D341Med (cell line): ENCODE results near the gene CDK14.
A peak's percentile ranks its signal among the peaks of the same experiment; 100 is the strongest.

Experiments
- DNase-seq: peaks from one replicate; pipeline ENCODE4 v3.0.0; 2012; ENCODE audit warnings: low spot score

CDK14 gene

DNA sequence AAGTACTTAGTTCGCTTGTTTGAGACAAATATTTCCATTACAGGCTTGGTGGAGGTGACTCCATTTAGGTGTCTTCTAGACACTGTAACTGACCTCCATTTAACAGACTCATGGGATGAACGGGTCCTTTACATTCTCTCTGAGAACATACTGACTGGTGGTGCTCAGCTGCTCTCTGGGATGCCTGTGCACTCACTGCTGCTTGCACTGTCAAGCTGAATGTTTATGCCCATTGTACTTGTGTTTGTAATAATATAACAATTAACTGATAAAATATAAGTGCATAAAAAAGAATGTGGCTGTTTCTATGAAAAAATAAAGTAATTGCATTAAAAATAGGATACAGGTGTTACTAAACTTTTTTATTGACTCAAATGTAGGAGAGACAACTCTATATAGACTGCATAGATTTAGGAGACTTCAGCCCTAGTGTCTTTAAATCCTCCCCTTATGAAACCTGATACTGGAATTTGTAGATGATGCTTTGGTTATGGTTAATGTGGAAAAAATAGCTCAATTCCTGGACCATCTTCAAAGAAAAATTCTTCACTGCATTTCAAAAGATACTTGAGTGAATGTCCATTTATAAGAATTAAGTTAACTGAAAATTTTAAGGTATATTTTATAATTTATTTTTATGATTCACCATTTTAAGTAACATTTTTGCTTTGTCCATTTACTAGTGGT is 85.4 kb downstream of the CDK14 start:
- DNase-seq, result no peak

DNA sequence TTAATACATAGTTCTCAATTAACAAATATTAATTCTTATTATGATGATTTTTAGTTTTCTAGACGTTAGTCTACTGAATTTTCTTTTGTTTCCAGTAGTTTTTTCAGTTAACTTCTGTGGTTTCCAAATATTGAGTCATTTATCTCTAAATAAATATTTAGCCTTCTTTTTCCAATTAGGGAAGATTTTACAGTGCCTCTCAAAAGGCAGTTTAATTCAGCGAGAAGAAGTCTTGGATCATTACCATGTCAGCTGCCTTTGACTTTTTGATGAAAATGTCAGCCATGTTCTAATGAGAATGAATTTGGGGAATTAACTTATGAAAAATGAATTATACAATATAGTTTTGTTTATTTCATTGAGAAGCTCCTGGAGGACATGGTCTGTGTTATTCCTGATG is 90.0 kb downstream of the CDK14 start:
- no peak for DNase-seq

DNA sequence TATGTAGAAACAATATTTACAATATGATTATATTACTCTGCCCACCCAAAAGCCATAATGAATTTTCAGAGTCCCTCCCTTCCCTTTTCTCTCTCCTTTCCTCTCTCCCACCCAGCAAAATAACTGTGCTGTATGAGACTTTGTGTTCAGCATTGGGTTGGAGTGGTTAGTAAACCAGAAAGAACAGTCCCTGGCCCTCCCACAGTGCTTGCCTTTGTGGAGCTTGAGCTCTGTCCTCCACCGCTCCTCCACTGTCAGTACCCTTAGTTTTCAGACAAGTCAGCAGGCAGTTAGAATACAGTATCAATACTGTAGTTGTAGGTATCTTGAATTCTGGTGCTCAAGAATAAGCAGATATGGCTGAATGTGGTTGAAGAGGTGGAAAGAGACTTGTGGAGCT is 92.7 kb downstream of the CDK14 start:
- DNase-seq, result no peak

DNA sequence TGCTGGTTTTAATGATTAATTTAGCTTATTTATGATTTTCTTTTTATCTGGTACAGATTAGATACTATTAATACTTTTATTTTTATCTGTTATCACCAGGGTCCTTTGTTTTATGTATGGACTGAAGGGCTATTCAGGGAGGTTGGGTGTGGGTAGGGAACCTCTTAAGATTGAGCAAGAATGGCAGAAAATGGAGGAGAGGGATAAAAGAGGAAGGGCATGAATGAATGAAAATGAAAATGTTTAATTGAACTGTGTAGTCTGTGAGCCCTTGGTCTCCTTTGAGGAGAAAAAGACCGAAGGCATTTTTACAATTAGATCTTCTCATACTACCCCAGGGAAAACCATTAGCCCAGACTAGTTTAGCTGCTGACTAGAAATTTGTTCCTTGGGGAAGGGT is 93.1 kb downstream of the CDK14 start:
- no peak for DNase-seq

DNA sequence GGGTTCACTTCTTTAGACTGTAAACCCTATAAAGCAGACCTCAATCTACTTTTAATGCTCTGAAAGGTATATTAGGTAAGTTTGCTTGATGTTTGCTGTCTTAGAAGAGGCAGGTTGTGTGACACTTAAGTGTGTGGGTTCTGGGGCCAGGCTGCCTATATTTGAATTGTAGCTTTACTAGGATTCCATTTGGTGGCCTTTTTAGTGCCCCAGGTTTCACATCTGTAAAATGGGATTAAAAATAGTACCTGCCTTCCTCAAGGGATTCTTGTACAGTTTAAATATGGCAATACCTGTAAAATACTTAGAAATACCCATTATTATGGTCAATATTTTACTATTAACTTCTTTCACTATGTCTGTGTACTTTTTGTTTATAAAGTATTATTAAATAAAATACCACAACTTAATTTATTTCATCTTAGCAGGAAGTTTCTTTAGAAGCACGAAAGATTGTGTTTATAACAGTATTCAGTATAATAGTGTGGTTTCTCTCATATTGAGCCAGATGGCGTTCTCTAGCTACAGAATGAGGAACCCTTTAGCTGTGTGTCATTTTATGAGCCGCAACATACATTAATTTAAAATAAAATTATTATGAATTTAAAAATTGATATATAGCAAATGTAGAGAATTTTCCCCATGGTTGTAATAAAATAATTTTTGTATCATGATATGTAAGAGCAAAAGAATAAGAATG is 94.2 kb downstream of the CDK14 start:
- DNase-seq, result no peak

DNA sequence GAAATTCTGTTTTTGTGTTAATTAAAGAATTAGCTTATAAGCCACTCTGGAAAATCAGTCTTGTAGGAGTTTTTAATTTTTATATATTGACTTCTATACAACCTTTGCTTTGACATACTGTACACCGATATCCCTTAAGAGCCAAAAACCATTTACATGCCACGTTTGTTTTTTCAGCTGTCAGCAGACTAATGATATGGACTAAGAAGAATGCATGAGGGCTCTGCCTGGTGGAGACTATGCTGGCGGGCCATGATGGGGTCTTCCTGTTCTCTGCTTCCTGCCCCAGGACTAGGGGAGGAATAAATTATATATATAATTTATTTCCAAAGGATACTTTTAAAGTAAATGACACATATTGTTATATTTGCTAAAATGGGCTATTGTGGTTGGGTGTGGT is 96.3 kb downstream of the CDK14 start:
- DNase-seq, result no peak

DNA sequence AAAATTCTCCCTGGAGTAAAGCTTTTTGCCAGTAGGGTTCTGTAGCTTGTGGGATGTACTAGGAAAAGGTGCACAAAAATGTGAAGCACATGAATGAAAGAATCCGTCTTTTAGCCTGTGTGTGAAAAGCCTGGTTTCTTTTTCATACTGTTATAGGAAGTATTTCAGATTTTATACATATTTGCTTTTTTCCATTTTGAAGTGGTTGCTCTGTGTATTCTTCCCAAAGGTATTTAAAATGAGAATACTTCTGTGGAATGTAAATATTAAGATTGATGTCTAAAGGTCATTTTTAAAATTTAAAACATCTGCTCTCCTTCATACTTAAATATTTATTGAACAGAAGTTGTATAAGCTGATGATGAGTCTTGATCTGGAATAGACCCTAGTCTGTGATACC is 96.8 kb downstream of the CDK14 start:
- DNase-seq, result no peak

DNA sequence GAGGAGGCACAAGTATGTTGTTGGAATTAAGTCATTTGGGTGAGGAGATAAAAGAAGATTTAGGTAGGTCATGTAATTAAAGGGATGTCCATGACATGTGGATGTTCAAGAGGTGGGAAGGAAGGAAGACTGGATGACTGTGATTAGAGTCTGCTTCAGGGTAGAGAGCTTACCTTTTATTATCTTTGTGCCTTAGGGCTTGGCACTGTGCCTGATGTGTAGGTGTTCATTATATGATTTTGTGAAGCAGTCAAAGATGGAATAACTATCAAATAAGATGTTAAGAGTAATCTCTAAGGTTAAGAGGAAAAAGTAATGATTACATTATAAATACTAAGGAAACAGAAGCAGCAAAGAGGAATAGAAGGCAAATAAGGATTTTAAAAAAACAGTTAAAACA is 97.8 kb downstream of the CDK14 start:
- no peak for DNase-seq

DNA sequence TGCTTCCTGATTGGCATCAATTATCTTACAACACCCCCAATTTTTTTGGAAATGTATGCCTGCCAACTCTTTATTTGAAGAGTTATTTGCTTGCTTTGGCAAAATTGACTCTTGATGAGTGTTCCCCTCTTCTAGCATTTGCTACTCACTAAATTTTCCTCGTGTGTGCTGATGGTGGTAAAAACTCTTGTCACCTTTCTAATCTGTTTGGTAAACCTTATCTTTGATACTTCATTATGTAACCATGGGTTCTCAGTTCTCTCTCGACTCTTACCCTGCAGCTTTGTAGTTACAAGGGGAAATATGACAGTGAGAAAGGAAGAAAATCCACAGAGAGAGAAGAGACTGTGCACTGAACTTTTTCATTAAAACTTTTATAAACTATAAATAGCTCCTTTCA is 102.5 kb downstream of the CDK14 start:
- no peak for DNase-seq

DNA sequence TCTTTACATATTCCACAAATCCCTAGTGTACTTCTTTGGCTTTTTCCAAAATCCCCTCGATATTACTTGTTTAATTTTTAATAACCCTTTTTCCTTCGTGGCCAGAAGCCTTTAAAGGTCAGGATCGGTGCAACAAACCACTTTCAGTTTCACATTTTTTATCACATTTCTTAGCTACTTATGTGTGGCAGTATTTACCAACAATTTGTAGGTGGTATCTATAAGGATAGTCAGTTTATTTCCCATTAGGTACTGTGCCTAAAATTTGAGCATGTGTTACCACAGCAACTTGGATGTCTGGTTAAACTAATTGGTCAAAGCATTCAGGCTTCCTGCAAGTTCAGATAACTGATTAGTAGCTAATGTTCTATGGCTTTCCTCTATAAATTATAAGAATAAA is 104.9 kb downstream of the CDK14 start:
- no peak for DNase-seq

DNA sequence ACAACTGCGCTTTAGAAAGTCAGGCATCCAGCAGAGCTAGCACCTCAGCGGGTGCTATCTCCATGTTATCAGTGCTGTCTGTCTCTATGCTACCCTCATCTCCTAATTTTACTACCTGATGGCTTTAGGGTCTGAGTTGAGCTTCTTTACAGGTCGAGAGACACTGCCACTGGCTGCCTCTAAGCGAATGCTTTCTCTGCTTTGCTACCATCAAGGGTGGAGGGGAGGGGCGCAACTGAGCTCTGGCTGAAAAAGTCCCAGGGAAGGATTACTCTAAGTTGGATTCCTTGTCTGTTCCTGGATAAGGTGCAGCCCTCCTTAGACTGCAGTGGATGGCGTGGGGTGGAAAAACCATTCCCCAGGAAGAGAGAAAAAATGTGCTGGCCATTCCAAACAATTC is 105.7 kb downstream of the CDK14 start:
- no peak for DNase-seq

DNA sequence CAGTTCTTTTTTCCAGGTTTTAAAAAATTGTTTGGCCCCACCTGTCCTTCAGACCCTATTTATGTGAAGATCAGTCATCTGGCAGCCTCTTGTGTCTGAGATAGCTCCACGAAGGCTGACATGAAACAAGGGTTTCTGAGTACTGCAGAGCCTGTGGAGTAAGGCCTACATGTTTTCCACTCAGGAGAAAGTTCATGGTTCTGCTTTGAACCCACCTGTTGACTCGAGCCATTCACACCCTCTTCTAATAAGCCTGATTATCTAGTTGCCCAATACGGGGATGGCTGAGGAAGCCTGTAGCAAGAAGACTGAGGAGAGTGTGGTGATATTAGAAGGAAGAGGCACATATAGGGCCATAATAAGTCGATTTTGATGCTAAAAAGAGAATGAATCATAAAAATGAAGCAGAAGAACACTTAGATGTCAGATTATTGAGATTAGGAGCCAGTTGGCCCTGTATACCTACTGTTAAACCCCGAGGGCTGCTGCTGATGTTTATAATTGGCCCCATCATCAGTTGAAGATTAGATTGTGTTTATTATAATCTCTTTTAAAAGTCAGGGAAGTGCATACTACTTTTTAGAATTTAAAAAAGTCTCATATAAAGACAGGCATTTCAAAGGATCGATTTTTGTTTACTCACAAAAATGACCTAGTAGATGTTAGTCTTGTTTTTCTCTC is 109.4 kb downstream of the CDK14 start:
- no peak for DNase-seq

DNA sequence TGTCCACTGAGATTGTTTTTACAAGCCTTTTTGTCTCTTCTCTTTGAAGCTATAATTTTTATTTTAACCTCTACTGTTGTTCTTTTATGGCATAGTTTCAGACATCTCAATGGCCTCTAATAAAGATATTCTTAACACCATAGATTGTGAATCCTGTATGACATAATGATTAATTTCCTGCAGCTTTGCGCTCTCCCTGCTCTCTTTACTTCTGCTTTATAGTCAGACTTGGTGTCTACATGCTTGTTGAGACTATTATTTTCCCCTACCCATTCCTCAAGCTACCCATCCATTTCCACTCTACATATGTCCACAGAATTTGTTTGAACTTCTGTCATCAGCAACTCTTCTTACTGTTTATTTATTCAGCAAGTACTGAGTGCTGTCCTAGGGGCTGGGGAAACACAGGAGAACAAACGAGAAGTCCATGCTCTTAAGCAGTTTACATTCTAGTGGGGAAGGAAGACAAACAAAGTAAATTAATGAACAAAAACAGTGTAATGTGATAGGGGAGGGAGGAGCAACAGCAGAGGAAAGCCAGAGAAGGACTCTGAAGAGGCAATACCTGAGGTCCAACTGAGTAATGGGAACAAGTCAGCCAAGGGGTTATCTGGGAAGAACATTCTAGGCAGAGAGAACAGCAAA is 110.1 kb downstream of the CDK14 start:
- DNase-seq, result no peak

DNA sequence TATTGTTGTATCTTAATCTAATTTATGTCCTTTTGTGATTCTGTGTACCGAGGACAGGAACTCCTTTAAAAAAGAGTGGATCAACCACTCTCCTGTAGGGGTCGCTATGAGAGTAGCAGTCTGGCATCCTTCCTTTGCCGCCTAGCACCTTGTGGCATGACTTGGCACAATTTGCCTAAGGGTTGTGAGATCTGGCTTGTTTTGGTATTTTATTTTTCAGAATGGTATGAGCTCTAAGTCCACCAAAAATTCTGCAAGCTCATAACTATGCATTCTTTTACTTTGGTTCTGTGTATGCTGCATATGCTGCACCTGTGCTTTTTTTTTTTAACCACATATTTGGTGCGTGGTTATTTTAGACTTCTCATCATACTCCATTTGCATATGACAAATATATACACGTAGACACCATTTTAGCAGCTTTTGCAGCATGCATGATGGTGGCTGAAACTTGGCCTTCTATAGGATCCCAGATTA is 112.8 kb downstream of the CDK14 start:
- DNase-seq, result peak; percentile 70

DNA sequence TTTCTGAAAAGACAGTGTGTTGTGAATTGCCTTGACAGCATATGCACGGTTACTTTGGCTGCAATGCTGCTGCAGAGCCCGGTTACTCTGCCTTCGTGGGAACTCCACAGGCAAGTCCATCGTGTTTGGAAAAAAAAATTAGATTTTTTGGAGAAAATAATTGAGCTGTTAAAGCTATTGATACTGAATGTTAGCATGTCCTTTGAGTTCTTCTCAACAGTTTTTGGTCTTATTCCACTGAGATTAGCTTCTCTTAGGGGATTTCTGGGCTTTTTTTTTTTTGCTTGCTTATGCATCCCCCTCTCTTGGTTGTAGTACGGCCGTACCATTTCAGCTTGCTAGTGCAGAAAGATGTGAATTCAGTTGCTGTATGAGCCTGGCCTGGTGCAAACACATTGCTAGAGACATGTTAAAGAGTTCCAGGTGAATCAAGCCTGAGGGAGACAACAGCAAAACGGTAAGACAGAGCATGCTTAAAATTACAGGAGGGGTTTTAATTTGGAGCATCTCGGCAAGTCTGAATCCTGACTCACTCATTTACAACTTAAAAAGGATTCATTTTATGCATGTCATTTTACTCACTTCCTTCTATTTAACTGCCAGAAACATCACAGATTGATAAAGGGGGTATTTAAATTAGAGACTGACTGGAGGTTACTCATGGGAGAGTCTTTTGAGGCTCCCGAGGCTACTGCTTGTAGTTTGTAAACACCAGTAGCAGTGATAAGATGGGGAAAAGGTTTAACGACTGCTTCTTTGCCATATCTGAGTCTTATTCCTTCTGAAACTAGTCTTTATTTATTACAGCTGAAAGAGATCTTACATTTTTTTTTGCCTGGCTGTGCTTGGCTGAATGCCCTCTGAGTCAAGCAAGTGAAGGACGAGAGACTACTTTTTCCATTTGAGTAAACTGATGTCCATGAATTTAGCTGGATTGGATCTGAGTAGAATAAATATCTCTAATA is 113.7 kb downstream of the CDK14 start:
- no peak for DNase-seq

DNA sequence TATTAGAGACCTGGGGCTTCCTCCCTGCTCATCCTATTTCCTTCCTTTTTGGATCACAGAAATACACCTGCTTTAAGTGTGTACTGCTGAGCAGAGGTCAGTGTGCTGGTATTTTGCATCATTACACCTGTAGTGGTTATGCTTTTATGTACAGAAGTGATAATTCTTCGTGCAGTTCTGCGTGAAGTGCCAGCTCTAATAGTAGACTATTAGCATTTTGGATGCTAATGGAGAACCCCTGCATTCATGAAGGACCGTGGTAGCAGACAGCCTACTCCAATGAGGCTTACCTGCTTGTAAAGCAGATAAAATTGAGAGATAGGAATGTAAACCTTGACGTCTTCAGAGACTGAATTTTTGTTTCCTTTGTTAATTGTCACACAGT is 114.3 kb downstream of the CDK14 start:
- DNase-seq, result no peak

DNA sequence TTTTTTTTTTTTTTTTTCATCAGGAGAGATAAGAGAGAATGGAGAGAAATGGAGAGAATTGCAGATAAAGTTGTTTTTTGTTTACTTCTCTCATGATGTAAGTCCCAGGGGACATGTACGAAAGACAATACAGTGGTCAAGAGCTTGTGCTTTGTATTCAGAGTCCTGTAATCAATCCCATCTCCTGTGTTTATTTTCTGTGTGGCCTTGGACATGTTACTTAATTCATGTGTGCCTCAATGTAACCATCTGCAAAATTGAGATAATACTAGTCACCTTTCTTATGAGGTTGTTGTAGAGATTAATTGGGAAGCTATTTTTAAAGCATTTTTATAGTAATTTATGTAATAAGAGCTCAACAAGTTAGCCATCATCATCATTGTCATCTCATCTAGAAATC is 117.5 kb downstream of the CDK14 start:
- DNase-seq, result no peak

DNA sequence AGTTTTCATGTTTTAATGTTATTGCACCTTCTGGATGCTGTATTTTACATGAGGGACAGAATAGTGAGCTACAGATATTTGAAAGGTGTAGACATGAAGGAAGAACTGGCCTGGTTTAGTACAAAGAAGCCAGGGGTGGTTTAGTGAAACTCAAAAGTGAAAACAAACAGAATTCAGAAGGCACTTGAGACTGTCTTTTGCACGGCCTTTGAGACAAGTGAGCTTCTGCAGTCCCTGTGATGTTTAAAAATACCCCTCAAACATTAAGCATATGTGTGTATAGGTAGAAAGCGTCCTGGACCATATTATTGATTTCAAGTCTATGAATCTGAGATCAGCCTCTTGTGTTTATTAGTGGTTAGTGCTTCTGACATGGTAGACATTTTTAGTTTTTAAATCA is 118.9 kb downstream of the CDK14 start:
- DNase-seq, result no peak

DNA sequence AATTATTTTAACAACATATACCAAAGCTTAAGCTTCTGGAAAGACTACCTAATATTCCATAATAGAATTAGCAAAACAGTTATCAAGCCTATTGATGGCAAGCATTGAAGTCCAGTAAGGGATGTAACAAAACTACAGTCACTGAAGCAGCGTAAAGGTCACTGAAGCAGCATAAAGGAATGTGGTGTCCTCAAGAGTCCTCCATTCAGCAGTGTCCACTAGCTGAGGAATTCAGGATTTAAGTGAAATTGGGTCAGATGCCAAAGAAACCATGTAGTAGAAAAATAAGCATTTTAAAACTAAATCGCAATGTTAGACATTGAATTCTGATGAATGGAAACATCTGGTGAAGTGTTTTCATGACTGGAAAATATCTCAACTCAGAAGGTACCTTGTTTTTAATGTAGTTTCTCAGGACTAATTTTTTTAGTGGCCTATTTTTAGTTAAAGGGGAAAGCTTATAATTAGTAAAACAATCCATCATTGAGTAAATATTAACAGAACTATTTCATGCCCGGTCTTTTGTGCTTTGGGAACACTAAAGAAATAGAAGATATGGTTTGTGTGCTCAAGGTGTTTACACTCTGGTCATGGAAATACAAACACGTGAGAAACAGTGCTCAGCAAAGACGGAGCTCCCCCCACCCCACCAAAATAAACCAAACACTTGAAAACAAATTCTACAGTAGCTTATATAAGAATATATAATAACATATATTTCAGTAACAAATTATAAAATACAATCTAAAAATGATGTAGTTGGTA is 121.4 kb downstream of the CDK14 start:
- DNase-seq, result no peak

DNA sequence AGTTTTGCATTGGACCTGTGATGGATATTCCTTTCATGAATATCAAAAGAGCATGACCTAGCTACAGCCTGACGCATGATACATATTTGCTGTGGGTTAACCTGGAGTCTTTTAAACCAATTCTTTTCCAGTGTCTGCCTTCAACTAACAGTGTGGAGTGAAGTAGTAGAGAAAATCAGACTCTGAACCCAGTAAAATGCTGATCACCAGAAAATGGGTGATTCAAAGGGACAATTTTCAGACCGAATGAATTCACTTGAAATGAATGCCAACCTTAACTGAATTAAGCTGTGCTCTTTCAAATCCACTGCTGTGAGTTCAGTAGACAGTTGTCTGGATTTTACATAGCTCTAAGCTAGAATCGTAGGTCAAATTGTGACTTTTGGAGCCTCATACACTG is 123.0 kb downstream of the CDK14 start:
- no peak for DNase-seq
